ENCODE measurements around the gene PORCN. TPM values are rescaled to one million over a fixed set of nuclear protein-coding genes. Genes with fewer than 3 reads are reported as not detected.
A peak's percentile ranks its signal among the peaks of the same experiment; 100 is the strongest.

PORCN gene
- total RNA-seq (10 to 100 TPM; 11.2 to 12.6 TPM), polyA plus RNA-seq (ENCODE audit: insufficient read length in 2 of 2) (10 to 100 TPM; 25.7 to 26.7 TPM)
- long read RNA-seq, donor 1, partial matches to known transcripts = 0 of 6 reads
- long read RNA-seq, donor 1, other reads (novel, unspliced or antisense) = 5 of 6 reads
- long read RNA-seq, donor 2 = 0 reads
- long read RNA-seq, donor 3 = 0 reads
- long read RNA-seq, donor 4, partial matches to known transcripts = 0 of 1 reads
- long read RNA-seq, donor 4, other reads (novel, unspliced or antisense) = 0 of 1 reads

DNA sequence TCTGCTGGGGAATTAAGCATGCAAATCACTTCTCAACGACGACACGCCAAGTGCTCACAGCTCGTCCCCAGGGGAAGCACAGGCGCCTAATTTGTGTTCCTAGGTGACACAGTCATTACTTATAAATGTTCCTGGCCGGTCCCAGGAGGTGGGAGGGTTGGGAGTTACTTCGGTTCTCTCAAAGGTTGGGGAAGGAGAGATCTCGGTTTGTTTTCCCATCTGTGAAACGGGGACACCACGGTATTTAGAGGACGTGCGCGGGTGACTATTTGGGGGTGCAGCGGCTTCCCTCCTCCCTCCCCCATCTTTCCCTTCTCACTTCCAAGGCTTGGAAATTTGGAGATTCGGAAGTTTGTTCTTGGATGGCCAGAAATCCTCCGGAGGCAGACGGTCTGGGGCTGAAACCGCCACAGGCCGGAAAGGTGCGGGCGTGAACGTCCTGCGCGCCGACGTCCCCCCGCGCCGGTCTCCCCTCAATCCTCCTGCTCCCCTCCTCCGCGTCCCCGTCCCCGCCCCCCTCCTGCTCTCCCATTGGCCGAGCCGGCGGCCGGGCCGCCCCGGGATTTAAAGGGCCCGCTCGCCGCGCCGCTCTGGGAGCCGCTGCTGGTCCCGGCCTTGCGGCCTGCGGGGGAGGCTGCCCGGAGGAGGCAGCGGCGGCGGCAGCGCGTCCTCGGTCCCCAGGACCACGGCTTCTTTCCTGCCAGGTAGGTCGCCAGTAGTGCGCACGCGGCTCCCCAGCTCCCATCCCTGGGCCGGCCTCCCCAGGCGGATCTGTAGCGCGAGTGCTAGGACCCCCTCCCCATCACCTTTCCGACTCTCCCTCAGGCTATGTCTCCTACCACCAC, at the start of gene PORCN:
Gene PORCN (plus strand): TSS at position 593 of the 845 bp plus-strand sequence. CDS start 829 bp downstream, outside the sequence.
- H3K4me1 ChIP-seq (ENCODE audit: control insufficient read depth, insufficient read depth, low read length) = peaks cover 14% of the 10 kb centered on the region
- no peaks in the 10 kb centered on the region for H3K9me3 ChIP-seq (ENCODE audit: control insufficient read depth, insufficient read depth, low read length)
- peak within 1 kb of the TSS; percentile 63 for H3K4me3 ChIP-seq (ENCODE audit: low read depth, low read length)
- 25% methylated on average over 51 of the region's 65 CpGs for WGBS (ENCODE audit: insufficient coverage)
- no peak within 1 kb of the TSS for H3K27ac ChIP-seq (ENCODE audit: low read depth, low read length)
- H3K27me3 ChIP-seq (ENCODE audit: control insufficient read depth, insufficient read depth, low read length) = no peaks in the 10 kb centered on the region
- H3K36me3 ChIP-seq (ENCODE audit: control insufficient read depth, insufficient read depth, low read length) = peaks cover 17% of the 10 kb centered on the region
- peak in 5 of 6 donors; percentile 21 to 90 (median 56) for DNase-seq (ENCODE audit: low read depth in 4 of 6, low spot score in 6 of 6)

DNA sequence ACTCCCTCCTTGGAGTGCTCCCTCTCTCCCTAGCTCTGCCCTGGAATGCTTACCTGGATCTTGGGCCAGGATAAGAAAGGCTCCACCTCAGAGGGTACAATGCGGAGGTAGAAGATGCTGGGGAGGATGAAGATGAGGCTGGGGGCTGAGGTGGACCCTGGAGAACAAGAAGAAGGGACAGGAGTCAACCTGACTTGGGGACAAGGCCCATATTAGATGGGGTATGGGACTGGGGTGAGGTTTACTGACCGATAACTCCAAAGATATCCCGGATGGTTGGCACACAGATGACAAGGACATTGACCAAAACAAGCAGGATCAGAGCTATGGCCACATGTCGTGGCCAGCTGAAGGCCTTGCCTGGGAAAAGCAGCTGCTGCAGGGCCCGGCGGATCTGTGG, 49.3 kb upstream of the PORCN start:
- WGBS (ENCODE audit: insufficient coverage) = 81% methylated on average over 6 of the region's 6 CpGs
- Histone ChIP-seq H3K27ac (ENCODE audit: low read depth, low read length) (no peak overlapping the region), H3K9me3 (ENCODE audit: control insufficient read depth, insufficient read depth, low read length) (peaks cover 2% of the 10 kb centered on the region), H3K4me1 (ENCODE audit: control insufficient read depth, insufficient read depth, low read length) (no peaks in the 10 kb centered on the region), H3K27me3 (ENCODE audit: control insufficient read depth, insufficient read depth, low read length) (no peaks in the 10 kb centered on the region), H3K36me3 (ENCODE audit: control insufficient read depth, insufficient read depth, low read length) (peaks cover 3% of the 10 kb centered on the region), H3K4me3 (ENCODE audit: low read depth, low read length) (no peak overlapping the region)
- DNase-seq (ENCODE audit: low read depth in 4 of 6, low spot score in 6 of 6) = no peak

DNA sequence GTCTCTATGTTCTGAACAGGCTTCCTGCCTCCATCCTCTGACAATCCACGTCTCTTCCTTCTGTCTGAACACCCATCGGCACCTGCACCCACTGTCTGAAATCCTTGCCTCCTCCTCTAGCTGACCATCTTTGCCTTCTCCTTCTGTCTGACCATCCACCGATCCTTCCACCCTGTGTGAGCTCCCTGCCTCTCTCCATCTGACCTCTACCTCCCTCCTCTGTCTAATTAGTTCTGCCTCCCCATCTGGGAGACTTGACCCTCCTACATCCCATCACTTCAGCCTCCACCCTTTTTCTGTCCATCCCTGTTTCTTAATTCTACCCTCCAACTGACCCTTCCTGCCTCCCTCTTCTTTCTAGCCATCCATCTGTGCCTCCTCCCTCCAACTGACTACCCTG, 48.8 kb upstream of the PORCN start:
- Histone ChIP-seq H3K27ac (ENCODE audit: low read depth, low read length) (no peak overlapping the region), H3K36me3 (ENCODE audit: control insufficient read depth, insufficient read depth, low read length) (peaks cover 3% of the 10 kb centered on the region), H3K4me1 (ENCODE audit: control insufficient read depth, insufficient read depth, low read length) (no peaks in the 10 kb centered on the region), H3K9me3 (ENCODE audit: control insufficient read depth, insufficient read depth, low read length) (no peaks in the 10 kb centered on the region), H3K4me3 (ENCODE audit: low read depth, low read length) (no peak overlapping the region), H3K27me3 (ENCODE audit: control insufficient read depth, insufficient read depth, low read length) (no peaks in the 10 kb centered on the region)
- WGBS (ENCODE audit: insufficient coverage) = 89% methylated on average over 3 of the region's 3 CpGs
- DNase-seq (ENCODE audit: low read depth in 4 of 6, low spot score in 6 of 6) = no peak

DNA sequence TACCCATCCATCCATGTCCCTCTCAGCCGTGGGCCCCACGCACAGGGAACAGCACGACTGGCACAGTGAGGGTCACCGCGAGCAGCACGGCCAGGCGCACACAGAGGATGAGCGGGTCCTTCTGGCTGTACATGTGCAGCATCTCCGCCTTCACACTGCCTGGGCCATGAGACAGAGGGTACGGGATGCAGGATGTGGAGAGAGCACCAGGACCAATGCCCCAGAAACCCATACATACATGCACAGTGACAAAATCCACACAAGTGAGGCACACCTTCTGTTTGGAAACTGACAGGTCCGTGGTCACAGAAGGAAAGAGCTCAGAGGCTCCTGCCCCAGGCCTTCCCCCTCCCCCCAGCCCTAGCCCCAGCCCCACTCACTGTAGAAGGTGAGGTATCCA, 48.2 kb upstream of the PORCN start:
- no peak for DNase-seq (ENCODE audit: low read depth in 4 of 6, low spot score in 6 of 6)
- no peak overlapping the region for H3K4me3 ChIP-seq (ENCODE audit: low read depth, low read length)
- peaks cover 3% of the 10 kb centered on the region for H3K36me3 ChIP-seq (ENCODE audit: control insufficient read depth, insufficient read depth, low read length)
- WGBS (ENCODE audit: insufficient coverage) = 68% methylated on average over 5 of the region's 11 CpGs
- H3K4me1 ChIP-seq (ENCODE audit: control insufficient read depth, insufficient read depth, low read length) = no peaks in the 10 kb centered on the region
- H3K9me3 ChIP-seq (ENCODE audit: control insufficient read depth, insufficient read depth, low read length) = no peaks in the 10 kb centered on the region
- no peak overlapping the region for H3K27ac ChIP-seq (ENCODE audit: low read depth, low read length)
- H3K27me3 ChIP-seq (ENCODE audit: control insufficient read depth, insufficient read depth, low read length) = no peaks in the 10 kb centered on the region

DNA sequence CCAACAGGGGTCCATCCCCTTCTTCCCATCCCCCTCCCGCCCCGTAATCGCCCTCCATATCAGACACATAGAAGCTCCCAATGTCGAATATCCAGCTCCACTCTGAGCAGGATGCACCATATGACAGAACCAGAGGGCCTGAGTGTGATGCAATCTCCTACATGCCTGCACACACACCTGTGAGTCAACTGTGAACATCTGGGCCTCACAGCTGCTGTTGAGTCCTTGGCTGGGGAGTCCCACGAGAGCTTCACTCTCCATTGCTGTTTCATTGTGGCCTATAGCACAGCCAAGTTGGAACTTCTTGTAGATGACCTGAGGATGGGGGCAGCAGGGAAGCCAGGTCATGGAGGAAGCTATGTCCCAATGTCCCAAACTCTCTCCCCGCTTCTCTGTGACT, 47.0 kb upstream of the PORCN start:
- Histone ChIP-seq H3K27ac (ENCODE audit: low read depth, low read length) (no peak overlapping the region), H3K9me3 (ENCODE audit: control insufficient read depth, insufficient read depth, low read length) (no peaks in the 10 kb centered on the region), H3K4me3 (ENCODE audit: low read depth, low read length) (no peak overlapping the region), H3K27me3 (ENCODE audit: control insufficient read depth, insufficient read depth, low read length) (no peaks in the 10 kb centered on the region), H3K4me1 (ENCODE audit: control insufficient read depth, insufficient read depth, low read length) (no peaks in the 10 kb centered on the region), H3K36me3 (ENCODE audit: control insufficient read depth, insufficient read depth, low read length) (peaks cover 3% of the 10 kb centered on the region)
- DNase-seq (ENCODE audit: low read depth in 4 of 6, low spot score in 6 of 6) = no peak
- WGBS (ENCODE audit: insufficient coverage) = 75% methylated on average over 6 of the region's 6 CpGs

DNA sequence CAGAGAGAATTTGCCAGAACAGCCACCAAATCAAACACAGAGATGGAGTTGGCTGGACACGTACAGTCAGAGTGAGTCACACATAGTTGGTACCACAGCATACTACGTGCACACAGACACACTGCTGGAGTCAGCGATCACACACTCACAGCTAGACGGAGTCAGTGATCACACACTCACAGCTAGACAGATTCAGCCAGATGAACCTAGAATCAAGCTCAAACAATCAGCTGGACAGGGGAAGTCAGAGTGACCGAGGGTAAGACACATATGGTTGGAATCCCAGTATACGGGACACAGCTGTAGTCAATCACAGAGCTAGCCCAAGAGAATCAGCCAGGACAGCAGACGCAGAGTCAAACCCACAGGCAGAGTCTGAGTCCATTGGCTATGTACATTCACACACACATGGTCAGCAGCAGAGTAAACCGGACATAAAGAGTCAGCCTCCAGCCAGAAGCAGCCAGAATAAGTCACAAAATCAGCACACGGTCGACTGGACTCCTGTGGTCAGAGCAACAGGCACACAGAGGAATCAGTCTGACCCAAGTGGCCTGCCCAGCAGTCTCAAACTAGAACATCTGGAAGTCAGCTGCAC, 43.4 kb upstream of the PORCN start:
- peaks cover 7% of the 10 kb centered on the region for H3K4me1 ChIP-seq (ENCODE audit: control insufficient read depth, insufficient read depth, low read length)
- H3K4me3 ChIP-seq (ENCODE audit: low read depth, low read length) = no peak overlapping the region
- peak in 1 of 6 donors; percentile 34 for DNase-seq (ENCODE audit: low read depth in 4 of 6, low spot score in 6 of 6)
- WGBS (ENCODE audit: insufficient coverage) = 69% methylated on average over 10 of the region's 10 CpGs
- H3K36me3 ChIP-seq (ENCODE audit: control insufficient read depth, insufficient read depth, low read length) = no peaks in the 10 kb centered on the region
- H3K27me3 ChIP-seq (ENCODE audit: control insufficient read depth, insufficient read depth, low read length) = no peaks in the 10 kb centered on the region
- no peak overlapping the region for H3K27ac ChIP-seq (ENCODE audit: low read depth, low read length)
- H3K9me3 ChIP-seq (ENCODE audit: control insufficient read depth, insufficient read depth, low read length) = no peaks in the 10 kb centered on the region

DNA sequence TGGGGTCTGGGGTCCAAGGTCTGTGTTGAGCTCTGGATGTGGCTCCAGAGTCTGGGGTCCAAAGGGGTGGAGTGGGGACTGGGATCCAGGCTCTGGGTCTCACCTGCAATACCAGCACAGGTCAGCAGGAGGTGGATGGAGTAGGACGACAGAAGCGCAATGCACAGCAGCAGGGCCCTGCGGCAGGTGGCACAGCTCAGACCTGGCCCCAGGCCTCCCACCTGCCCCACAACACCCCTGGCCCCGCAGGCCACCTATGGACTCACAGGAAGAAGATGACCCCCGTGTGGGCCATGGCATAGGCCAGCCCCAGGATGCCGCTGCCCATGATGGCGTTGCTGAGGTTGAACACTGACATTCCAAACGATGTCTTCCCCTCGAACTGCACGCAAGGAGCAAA, 42.1 kb upstream of the PORCN start:
- Histone ChIP-seq H3K27ac (ENCODE audit: low read depth, low read length) (no peak overlapping the region), H3K4me3 (ENCODE audit: low read depth, low read length) (no peak overlapping the region), H3K9me3 (ENCODE audit: control insufficient read depth, insufficient read depth, low read length) (no peaks in the 10 kb centered on the region), H3K27me3 (ENCODE audit: control insufficient read depth, insufficient read depth, low read length) (no peaks in the 10 kb centered on the region), H3K36me3 (ENCODE audit: control insufficient read depth, insufficient read depth, low read length) (no peaks in the 10 kb centered on the region), H3K4me1 (ENCODE audit: control insufficient read depth, insufficient read depth, low read length) (peaks cover 7% of the 10 kb centered on the region)
- 81% methylated on average over 9 of the region's 10 CpGs for whole genome bisulfite sequencing (ENCODE audit: insufficient coverage)
- DNase-seq (ENCODE audit: low read depth in 4 of 6, low spot score in 6 of 6) = no peak

DNA sequence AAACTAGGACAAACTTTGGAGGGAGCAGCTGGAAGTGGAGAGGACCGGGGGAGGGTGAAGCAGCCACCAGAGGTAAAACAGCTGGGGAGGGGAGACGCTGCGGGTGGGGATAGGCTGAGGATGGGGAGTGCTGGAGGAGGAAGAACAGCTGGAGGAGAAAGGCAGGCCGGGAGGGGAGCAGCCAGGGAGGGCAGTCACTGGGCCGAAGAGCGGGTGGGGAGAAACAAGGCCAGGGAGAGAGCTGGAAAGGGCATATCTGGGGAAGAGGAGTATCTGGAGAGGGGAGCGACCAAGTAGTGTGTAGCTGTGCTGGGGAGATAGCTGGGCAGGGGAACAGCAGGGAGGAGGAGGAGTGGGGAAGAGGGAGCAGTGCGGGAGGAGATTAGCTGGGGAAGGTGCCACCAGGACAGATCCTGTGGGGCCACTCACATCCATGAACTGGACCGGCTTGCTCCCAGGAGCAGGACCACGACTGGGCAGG, 41.5 kb upstream of the PORCN start:
- 48% methylated on average over 10 of the region's 10 CpGs for WGBS (ENCODE audit: insufficient coverage)
- Histone ChIP-seq H3K9me3 (ENCODE audit: control insufficient read depth, insufficient read depth, low read length) (no peaks in the 10 kb centered on the region), H3K4me3 (ENCODE audit: low read depth, low read length) (no peak overlapping the region), H3K36me3 (ENCODE audit: control insufficient read depth, insufficient read depth, low read length) (no peaks in the 10 kb centered on the region), H3K27me3 (ENCODE audit: control insufficient read depth, insufficient read depth, low read length) (no peaks in the 10 kb centered on the region), H3K4me1 (ENCODE audit: control insufficient read depth, insufficient read depth, low read length) (peaks cover 7% of the 10 kb centered on the region), H3K27ac (ENCODE audit: low read depth, low read length) (no peak overlapping the region)
- DNase-seq (ENCODE audit: low read depth in 4 of 6, low spot score in 6 of 6) = no peak

DNA sequence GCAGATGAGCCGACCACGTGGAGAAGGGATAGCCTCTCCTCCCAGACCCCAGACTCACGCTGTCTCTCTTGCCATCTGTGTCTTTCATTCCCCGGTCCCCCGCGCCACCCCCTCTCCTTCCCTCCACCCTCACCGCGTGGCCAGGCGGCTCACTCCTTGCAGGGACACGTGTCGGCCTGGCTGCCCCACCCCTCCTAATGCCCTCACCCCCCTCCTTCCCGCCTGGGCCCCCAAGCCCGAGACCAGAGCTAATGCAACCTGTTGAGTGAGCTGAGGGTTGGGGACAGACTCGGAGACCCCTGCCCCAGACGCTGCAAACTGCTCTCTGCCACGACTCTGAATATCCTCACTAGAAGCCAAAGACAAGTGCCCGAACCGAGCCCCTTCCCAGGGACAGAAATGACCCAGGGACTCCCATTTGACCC, 40.5 kb upstream of the PORCN start:
- Histone ChIP-seq H3K36me3 (ENCODE audit: control insufficient read depth, insufficient read depth, low read length) (no peaks in the 10 kb centered on the region), H3K4me1 (ENCODE audit: control insufficient read depth, insufficient read depth, low read length) (peaks cover 12% of the 10 kb centered on the region), H3K4me3 (ENCODE audit: low read depth, low read length) (no peak overlapping the region), H3K27me3 (ENCODE audit: control insufficient read depth, insufficient read depth, low read length) (no peaks in the 10 kb centered on the region), H3K9me3 (ENCODE audit: control insufficient read depth, insufficient read depth, low read length) (no peaks in the 10 kb centered on the region), H3K27ac (ENCODE audit: low read depth, low read length) (no peak overlapping the region)
- DNase-seq (ENCODE audit: low read depth in 4 of 6, low spot score in 6 of 6) = peak in 1 of 6 donors; percentile 2
- WGBS (ENCODE audit: insufficient coverage) = 41% methylated on average over 9 of the region's 18 CpGs
